Upper lobe of left lung (tissue), 4 donors: ENCODE measurements around the gene GALNS.

Experiments
- POLR2AphosphoS5 ChIP-seq, 2 donors: sonication (generic); formaldehyde crosslinking; IDR thresholded peaks; one replicate each; pipeline ENCODE4 v1.5.1; 2017; ENCODE audit warnings: antibody characterized with exemption in 2 of 2
- TF ChIP-seq, protein P1 (sequence below), 6 experiments: fragments of 450-650 bp in 4 of 6; fragments of 200-600 bp in 2 of 6; sonication (generic) in 2 of 6; IDR thresholded peaks; one replicate each; pipeline ENCODE4 v1.5.1; 2016 to 2019; ENCODE audit warnings: antibody characterized with exemption in 6 of 6

DNA sequence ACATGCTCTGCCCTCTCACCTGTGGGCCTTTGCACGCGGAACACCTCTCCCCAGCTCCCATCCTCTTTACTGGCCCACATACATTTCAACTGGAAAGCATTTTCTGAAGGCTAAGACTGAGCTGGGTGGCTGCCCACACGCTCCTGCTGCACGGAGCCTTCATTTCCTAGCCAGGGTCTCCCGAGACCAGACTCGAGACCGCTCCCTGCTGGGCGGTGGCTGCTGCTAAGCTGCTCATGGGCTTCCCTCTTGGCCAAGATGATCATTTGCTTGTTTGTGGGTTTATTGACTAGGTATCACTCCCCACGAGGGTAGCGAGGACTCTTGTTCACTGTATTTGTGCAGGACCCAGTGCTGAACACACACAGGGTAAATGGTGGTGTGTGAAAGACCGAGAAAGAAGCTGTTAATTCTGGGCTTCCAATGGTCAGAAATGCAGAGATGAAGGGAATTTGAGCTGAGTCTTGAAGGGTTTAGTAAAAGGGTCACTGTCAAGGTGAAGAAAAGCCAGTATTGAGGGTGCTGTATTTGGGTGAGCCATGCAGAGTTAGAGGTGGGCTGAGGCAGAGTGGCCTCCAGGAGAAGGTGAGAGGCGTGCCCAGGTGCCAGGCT, 1.1 kb upstream of the GALNS start:
- TF ChIP-seq, protein P1, sequence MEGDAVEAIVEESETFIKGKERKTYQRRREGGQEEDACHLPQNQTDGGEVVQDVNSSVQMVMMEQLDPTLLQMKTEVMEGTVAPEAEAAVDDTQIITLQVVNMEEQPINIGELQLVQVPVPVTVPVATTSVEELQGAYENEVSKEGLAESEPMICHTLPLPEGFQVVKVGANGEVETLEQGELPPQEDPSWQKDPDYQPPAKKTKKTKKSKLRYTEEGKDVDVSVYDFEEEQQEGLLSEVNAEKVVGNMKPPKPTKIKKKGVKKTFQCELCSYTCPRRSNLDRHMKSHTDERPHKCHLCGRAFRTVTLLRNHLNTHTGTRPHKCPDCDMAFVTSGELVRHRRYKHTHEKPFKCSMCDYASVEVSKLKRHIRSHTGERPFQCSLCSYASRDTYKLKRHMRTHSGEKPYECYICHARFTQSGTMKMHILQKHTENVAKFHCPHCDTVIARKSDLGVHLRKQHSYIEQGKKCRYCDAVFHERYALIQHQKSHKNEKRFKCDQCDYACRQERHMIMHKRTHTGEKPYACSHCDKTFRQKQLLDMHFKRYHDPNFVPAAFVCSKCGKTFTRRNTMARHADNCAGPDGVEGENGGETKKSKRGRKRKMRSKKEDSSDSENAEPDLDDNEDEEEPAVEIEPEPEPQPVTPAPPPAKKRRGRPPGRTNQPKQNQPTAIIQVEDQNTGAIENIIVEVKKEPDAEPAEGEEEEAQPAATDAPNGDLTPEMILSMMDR (IDR thresholded peaks at IDR 0.05), result peak; percentile 49 to 72 (median 58)
- TF ChIP-seq POLR2AphosphoS5 (IDR thresholded peaks at IDR 0.05), result no peak
